MM.1S (cell line): Measurements from ENCODE around the gene CDK11A.
"Not testable (repeated sequence)": the region's sequence is repeated elsewhere in the genome, so short reads cannot be mapped to it uniquely, and the experiment has no call there.

ENCODE experiments used
- CTCF ChIP-seq: fragments of 300-600 bp; sonication (generic); IDR thresholded peaks from 2 replicates; pipeline ENCODE4 v1.5.1; 2016; ENCODE audit warnings: antibody characterized with exemption, low read length, mixed read lengths
- EZH2 ChIP-seq: fragments of 300-600 bp; sonication (generic); optimal IDR thresholded peaks from 2 replicates; pipeline ENCODE3; 2017; ENCODE audit warnings: low read depth, mild to moderate bottlenecking, antibody characterized with exemption, low read length, mixed read lengths

- TF ChIP-seq CTCF, EZH2: not testable (repeated sequence)
These were observed 26.6 kb downstream of the CDK11A start for GRCh38 chr1:1697358-1698183.
